ENCODE data around the gene COCH.

GRCh38 chr14:30875788-30876053 is 1.4 kb downstream of the COCH start:
- no peak for TF ChIP-seq CTCF (IDR thresholded peaks at IDR 0.05; ENCODE audit: low read length)
- no peak for TF ChIP-seq EZH2phosphoT487 (IDR thresholded peaks at IDR 0.05; ENCODE audit: low read length)
- no peak for TF ChIP-seq EZH2 (optimal IDR thresholded peaks at IDR 0.05; ENCODE audit: low read depth, low read length)

Data from MM.1S (cell line).